ENCODE results near the gene ZSCAN1.

DNA sequence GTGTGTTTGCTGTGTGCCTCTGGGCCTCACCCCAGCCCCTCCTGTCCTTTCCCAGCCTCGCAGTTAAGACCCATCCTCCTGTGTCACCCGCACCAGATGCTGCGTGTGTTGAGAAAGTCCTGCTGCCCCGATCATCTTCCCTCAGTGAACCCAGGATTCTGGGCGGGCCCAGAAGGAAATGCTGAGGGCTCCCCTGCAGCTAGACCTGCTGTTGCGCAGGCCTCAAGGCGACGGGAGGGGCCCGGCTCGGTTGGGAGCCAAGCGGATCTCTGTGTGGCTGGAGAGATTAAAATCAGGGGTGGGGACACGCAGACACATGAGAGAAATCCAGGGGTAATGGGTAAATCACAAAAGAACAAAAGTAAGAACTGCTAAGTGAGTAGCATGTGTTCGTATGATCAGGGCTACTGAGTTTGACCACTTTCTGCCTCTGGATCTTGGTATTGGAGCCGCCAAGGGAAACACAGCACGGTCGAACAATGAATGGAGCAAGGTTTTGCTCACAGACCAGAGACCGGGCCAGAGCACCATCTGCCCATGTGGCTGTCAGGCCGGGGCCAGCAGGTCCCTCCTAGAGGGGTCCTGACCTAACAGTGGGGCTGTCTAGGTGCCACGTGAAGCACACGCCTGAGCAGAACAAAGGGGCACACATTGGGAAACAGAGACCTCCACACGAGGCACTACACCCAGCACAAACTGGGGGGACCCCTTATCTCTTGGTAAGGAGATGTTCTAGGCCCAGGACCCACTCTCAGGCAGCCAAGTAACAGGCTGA is 7.1 kb downstream of the ZSCAN1 start:
- no peak for TF ChIP-seq CTCF (IDR thresholded peaks at IDR 0.05)
- no peak for TF ChIP-seq POLR2A (IDR thresholded peaks at IDR 0.05; ENCODE audit: low read depth)
